Measurements from ENCODE around the gene PIGC. TPM values are rescaled to one million over a fixed set of nuclear protein-coding genes. Genes with fewer than 3 reads are reported as not detected.

Gene PIGC
- total RNA-seq, 4 donors from 2014 or later = 9.6 to 13.7 (median 12.8) TPM

GRCh38 chr1:172449585-172450523 lies 6.0 kb upstream of the PIGC start:
- Histone ChIP-seq H3K4me1 (peaks cover 36 to 48% of the 10 kb centered on the region in 2 donors), H3K27me3 (no peaks in the 10 kb centered on the region), H3K4me3 (no peak overlapping the region), H3K36me3 (no peaks in the 10 kb centered on the region), H3K9me3 (no peaks in the 10 kb centered on the region), H3K27ac (no peak overlapping the region)
- in situ Hi-C loops (cut with MboI; ENCODE audit: low sequenced_read_pairs in 4 of 4) = loop anchor here in 3 of 4 donors (25.0 kb wide), 4 partner anchors 262 to 663 kb away; partner anchors contain the start of genes DNM3 (in 1 of the 3) and METTL13 (in 1 of the 3)
- intact Hi-C loops (cut with DNase I; ENCODE audit: low total_unique reads) = loop anchor here (10.0 kb wide), 2 partner anchors 805 to 1705 kb away; partner anchors contain the start of gene RABGAP1L
- DNase-seq = peak; percentile 12 to 22
- no peak for TF ChIP-seq POLR2A (IDR thresholded peaks at IDR 0.05)
- TF ChIP-seq CTCF (IDR thresholded peaks at IDR 0.05 in 4 of 5, conservative IDR thresholded peaks at IDR 0.05 in 1 of 5) = peak; percentile 32 to 70 (median 66)
- ATAC-seq = peak; percentile 68 to 76

DNA sequence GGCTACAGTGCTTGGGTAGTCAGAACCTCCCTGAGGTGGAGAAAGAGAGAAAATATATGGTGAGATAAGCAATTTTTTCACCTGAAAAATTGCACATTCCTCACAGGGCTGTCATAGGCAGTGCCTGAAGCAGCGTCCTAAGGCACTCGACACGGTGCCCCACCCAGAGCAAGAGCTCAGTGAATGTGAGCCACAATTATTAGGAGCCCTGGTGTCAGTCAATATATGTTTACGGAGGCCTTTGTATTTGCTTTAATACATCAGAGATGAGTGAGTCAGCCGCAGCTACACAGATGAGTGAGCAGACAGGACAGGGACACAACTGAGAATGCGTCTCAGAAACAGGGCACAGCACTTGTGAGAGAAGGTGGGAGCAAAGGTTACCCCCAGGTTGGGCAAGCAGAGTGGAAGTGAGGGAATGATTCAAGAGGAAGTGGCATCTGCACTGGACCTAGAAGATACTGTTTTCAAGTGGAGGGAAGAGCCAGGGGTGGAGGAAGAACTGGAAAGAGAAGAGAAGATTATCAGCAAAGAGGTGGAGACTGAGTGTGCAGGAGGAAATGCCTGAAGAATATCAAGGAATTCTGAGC lies 5.2 kb upstream of the PIGC start:
- Histone ChIP-seq H3K36me3 (no peaks in the 10 kb centered on the region), H3K9me3 (no peaks in the 10 kb centered on the region), H3K4me1 (peaks cover 39 to 54% of the 10 kb centered on the region in 2 donors), H3K27ac (no peak overlapping the region), H3K27me3 (no peaks in the 10 kb centered on the region), H3K4me3 (no peak overlapping the region)
- ATAC-seq (no peak), DNase-seq (no peak)
- in situ Hi-C loops (cut with MboI; ENCODE audit: low sequenced_read_pairs in 4 of 4) (loop anchor here in 3 of 4 donors (25.0 kb wide), 3 partner anchors 612 to 662 kb away; partner anchors contain the start of genes DNM3 (in 1 of the 3) and METTL13 (in 1 of the 3)), intact Hi-C loops (cut with DNase I; ENCODE audit: low total_unique reads) (loop anchor here (10.0 kb wide), 2 partner anchors 804 to 1706 kb away; partner anchors contain the start of gene RABGAP1L)
- TF ChIP-seq POLR2A (IDR thresholded peaks at IDR 0.05) (no peak), CTCF (IDR thresholded peaks at IDR 0.05 in 4 of 5, conservative IDR thresholded peaks at IDR 0.05 in 1 of 5) (no peak)

- H3K4me1 ChIP-seq = peaks cover 37 to 50% of the 10 kb centered on the region in 2 donors
- ATAC-seq (peak in 1 of 2 donors; percentile 19), DNase-seq (no peak)
- no peaks in the 10 kb centered on the region for H3K27me3 ChIP-seq
- intact Hi-C loops (cut with DNase I; ENCODE audit: low total_unique reads) = loop anchor here (10.0 kb wide), 2 partner anchors 803 to 1707 kb away; partner anchors contain the start of gene RABGAP1L
- H3K27ac ChIP-seq = peak overlapping the region in 1 of 4 donors; percentile 4
- TF ChIP-seq CTCF (IDR thresholded peaks at IDR 0.05 in 4 of 5, conservative IDR thresholded peaks at IDR 0.05 in 1 of 5) = no peak
- TF ChIP-seq POLR2A (IDR thresholded peaks at IDR 0.05) = no peak
- H3K36me3 ChIP-seq = no peaks in the 10 kb centered on the region
- in situ Hi-C loops (cut with MboI; ENCODE audit: low sequenced_read_pairs in 4 of 4) = loop anchor here in 3 of 4 donors (25.0 kb wide), 3 partner anchors 610 to 660 kb away; partner anchors contain the start of genes DNM3 (in 1 of the 3) and METTL13 (in 1 of the 3)
- H3K4me3 ChIP-seq = no peak overlapping the region
- H3K9me3 ChIP-seq = no peaks in the 10 kb centered on the region
Measured at GRCh38 chr1:172447641-172448040, 3.8 kb upstream of the PIGC start.

DNA sequence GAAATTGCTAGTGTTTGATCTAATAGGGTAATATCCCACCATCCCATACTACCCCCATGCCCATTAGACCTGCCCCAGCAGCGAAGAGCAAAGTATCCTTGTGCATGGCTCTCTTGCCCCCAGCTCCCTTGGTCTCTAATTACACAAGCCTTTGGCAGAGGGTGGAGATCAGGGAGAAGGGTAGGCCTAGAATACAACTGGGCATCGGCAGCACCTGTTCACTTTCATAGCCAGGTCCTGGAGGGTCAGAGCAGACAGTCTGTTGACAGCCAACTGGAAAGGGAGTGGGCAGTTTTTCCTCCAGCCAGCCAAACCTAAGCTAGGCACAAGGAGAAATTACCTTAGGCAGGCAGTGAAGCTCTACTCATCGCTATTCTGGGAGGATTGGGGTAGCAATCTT lies 2.7 kb upstream of the PIGC start:
- peaks cover 0 to 9% of the 10 kb centered on the region in 2 donors for H3K36me3 ChIP-seq
- H3K4me3 ChIP-seq = no peak overlapping the region
- H3K27ac ChIP-seq = peak overlapping the region; percentile 30 to 64 (median 56)
- ATAC-seq (peak; percentile 51 to 73), DNase-seq (peak; percentile 14 to 65)
- intact Hi-C loops (cut with DNase I; ENCODE audit: low total_unique reads) (loop anchor here (10.0 kb wide), 2 partner anchors 802 to 1708 kb away; partner anchors contain the start of gene RABGAP1L), in situ Hi-C loops (cut with MboI; ENCODE audit: low sequenced_read_pairs in 4 of 4) (loop anchor here in 3 of 4 donors (25.0 kb wide), 3 partner anchors 609 to 659 kb away; partner anchors contain the start of genes DNM3 (in 1 of the 3) and METTL13 (in 1 of the 3))
- TF ChIP-seq CTCF (IDR thresholded peaks at IDR 0.05 in 4 of 5, conservative IDR thresholded peaks at IDR 0.05 in 1 of 5) = no peak
- no peak for TF ChIP-seq POLR2A (IDR thresholded peaks at IDR 0.05)
- H3K9me3 ChIP-seq = no peaks in the 10 kb centered on the region
- no peaks in the 10 kb centered on the region for H3K27me3 ChIP-seq
- peaks cover 36 to 46% of the 10 kb centered on the region in 2 donors for H3K4me1 ChIP-seq
